H9 (cell line): Measurements from ENCODE around the gene PEX26. TPM values are rescaled to one million over a fixed set of nuclear protein-coding genes. Genes with fewer than 3 reads are reported as not detected.

Experiments
- DNase-seq: peaks from one replicate; pipeline ENCODE4 v3.0.0-alpha.2; 2017
- H2AFZ ChIP-seq: one replicate; pipeline ENCODE4 v1.6.1; 2013; ENCODE audit warnings: mild to moderate bottlenecking, low read length, control low read depth, moderate library complexity
- H2AK5ac ChIP-seq: 2 replicates; pipeline ENCODE4 v1.6.1; 2013; ENCODE audit warnings: low read length, control low read depth, mixed read lengths; ENCODE audit not compliant: insufficient read length
- H2BK120ac ChIP-seq: one replicate; pipeline ENCODE4 v1.6.1; 2013; ENCODE audit warnings: low read depth, mild to moderate bottlenecking, low read length, control low read depth, inconsistent platforms; ENCODE audit not compliant: poor library complexity, severe bottlenecking
- H2BK12ac ChIP-seq: 2 replicates; pipeline ENCODE4 v1.6.1; 2013; ENCODE audit warnings: low read length, control low read depth, mixed read lengths, low read depth; ENCODE audit not compliant: insufficient read length
- H2BK15ac ChIP-seq: 2 replicates; pipeline ENCODE4 v1.6.1; 2013; ENCODE audit warnings: low read depth, low read length, control low read depth
- H2BK20ac ChIP-seq: one replicate; pipeline ENCODE4 v1.6.1; 2013; ENCODE audit warnings: low read depth, mild to moderate bottlenecking, low read length, control low read depth, inconsistent platforms; ENCODE audit not compliant: poor library complexity, severe bottlenecking
- H2BK5ac ChIP-seq: 2 replicates; pipeline ENCODE4 v1.6.1; 2013; ENCODE audit warnings: low read length, control low read depth, mixed read lengths; ENCODE audit not compliant: insufficient read length
- H3K14ac ChIP-seq: 2 replicates; pipeline ENCODE4 v1.6.1; 2013; ENCODE audit warnings: low read length, control low read depth; ENCODE audit not compliant: insufficient read depth
- H3K18ac ChIP-seq: 2 replicates; pipeline ENCODE4 v1.6.1; 2013; ENCODE audit warnings: low read depth, mild to moderate bottlenecking, mixed read lengths, low read length, control low read depth; ENCODE audit not compliant: insufficient read length
- H3K23ac ChIP-seq: 2 replicates; pipeline ENCODE4 v1.6.1; 2013; ENCODE audit warnings: low read length, control low read depth, mixed read lengths, low read depth; ENCODE audit not compliant: insufficient read length
- H3K23me2 ChIP-seq: 2 replicates; pipeline ENCODE4 v1.6.1; 2013; ENCODE audit warnings: low read depth, mild to moderate bottlenecking, mixed read lengths, low read length, control low read depth; ENCODE audit not compliant: insufficient read length, poor library complexity, severe bottlenecking
- H3K27ac ChIP-seq: 2 replicates; pipeline ENCODE4 v1.5.1; 2013; ENCODE audit warnings: low read length, control low read depth, mixed read lengths, low read depth; ENCODE audit not compliant: insufficient read length
- H3K27me3 ChIP-seq: 2 replicates; pipeline ENCODE4 v1.6.1; 2013; ENCODE audit warnings: low read length, control low read depth, inconsistent platforms; ENCODE audit not compliant: insufficient read depth
- H3K4ac ChIP-seq: 2 replicates; pipeline ENCODE4 v1.6.1; 2013; ENCODE audit warnings: low read depth, mild to moderate bottlenecking, control low read depth, inconsistent platforms, low read length, moderate library complexity
- H3K4me1 ChIP-seq: 2 replicates; pipeline ENCODE4 v1.6.1; 2013; ENCODE audit warnings: low read length, control low read depth, inconsistent platforms; ENCODE audit not compliant: insufficient read depth
- H3K4me2 ChIP-seq: 2 replicates; pipeline ENCODE4 v1.6.1; 2013; ENCODE audit warnings: low read length, control low read depth, mixed read lengths; ENCODE audit not compliant: insufficient read length, insufficient read depth
- H3K56ac ChIP-seq: 2 replicates; pipeline ENCODE4 v1.6.1; 2013; ENCODE audit warnings: low read depth, mild to moderate bottlenecking, mixed read lengths, low read length, control low read depth; ENCODE audit not compliant: insufficient read length
- H3K79me1 ChIP-seq: 2 replicates; pipeline ENCODE4 v1.6.1; 2013; ENCODE audit warnings: low read depth, mild to moderate bottlenecking, moderate library complexity, low read length, control low read depth, inconsistent platforms; ENCODE audit not compliant: insufficient read depth, poor library complexity, severe bottlenecking
- H3K79me2 ChIP-seq: 2 replicates; pipeline ENCODE4 v1.6.1; 2013; ENCODE audit warnings: low read length, control low read depth, inconsistent platforms; ENCODE audit not compliant: insufficient read depth
- H3K9ac ChIP-seq: 2 replicates; pipeline ENCODE4 v1.6.1; 2013; ENCODE audit warnings: low read length, control low read depth, mixed read lengths; ENCODE audit not compliant: insufficient read length; ENCODE audit errors: extremely low read depth
- H3K9me3 ChIP-seq: one replicate; pipeline ENCODE4 v1.6.1; 2013; ENCODE audit warnings: low read depth, low read length, inconsistent platforms; ENCODE audit not compliant: control insufficient read depth
- H3T11ph ChIP-seq: one replicate; pipeline ENCODE4 v1.6.1; 2013; ENCODE audit warnings: mild to moderate bottlenecking, low read length, control low read depth, inconsistent platforms
- H4K20me1 ChIP-seq: one replicate; pipeline ENCODE4 v1.6.1; 2013; ENCODE audit not compliant: control insufficient read depth, insufficient read length, insufficient read depth
- H4K5ac ChIP-seq: 2 replicates; pipeline ENCODE4 v1.6.1; 2013; ENCODE audit warnings: low read depth, mild to moderate bottlenecking, mixed read lengths, low read length, control low read depth; ENCODE audit not compliant: insufficient read length
- H4K8ac ChIP-seq: replicated peaks from 2 replicates; pipeline ENCODE4 v1.6.1; 2013; ENCODE audit warnings: low read length, control low read depth, mixed read lengths, low read depth; ENCODE audit not compliant: insufficient read length
- H4K91ac ChIP-seq: 2 replicates; pipeline ENCODE4 v1.6.1; 2013; ENCODE audit warnings: low read depth, mild to moderate bottlenecking, moderate library complexity, mixed read lengths, low read length, control low read depth; ENCODE audit not compliant: insufficient read length
- H3K27ac Mint-ChIP-seq, 3 experiments: 2 replicates in 2 of 3; 3 replicates in 1 of 3; pipeline ENCODE4 v1.8.0; 2020 to 2021; ENCODE audit warnings: mixed read lengths in 3 of 3, mild to moderate bottlenecking in 1 of 3, moderate library complexity in 1 of 3
- H3K27me3 Mint-ChIP-seq: 2 replicates; pipeline ENCODE4 v1.8.0; 2021; ENCODE audit warnings: low read depth, mild to moderate bottlenecking, moderate library complexity, mixed read lengths
- H3K36me3 Mint-ChIP-seq, 3 experiments: 2 replicates in 2 of 3; 3 replicates in 1 of 3; pipeline ENCODE4 v1.8.0; 2020 to 2021; ENCODE audit warnings: low read depth in 3 of 3, mixed read lengths in 3 of 3; ENCODE audit not compliant: insufficient read depth in 1 of 3
- H3K4me1 Mint-ChIP-seq, 2 experiments: 2 replicates each; pipeline ENCODE4 v1.8.0; 2020; ENCODE audit warnings: mixed read lengths in 2 of 2
- H3K4me3 Mint-ChIP-seq, 2 experiments: 2 replicates in 1 of 2; 3 replicates in 1 of 2; pipeline ENCODE4 v1.8.0; 2020 to 2021; ENCODE audit warnings: mild to moderate bottlenecking in 2 of 2, mixed read lengths in 2 of 2, moderate library complexity in 1 of 2
- H3K9me3 Mint-ChIP-seq, 2 experiments: 2 replicates in 1 of 2; 3 replicates in 1 of 2; pipeline ENCODE4 v1.8.0; 2020; ENCODE audit warnings: mild to moderate bottlenecking in 2 of 2, mixed read lengths in 2 of 2, moderate library complexity in 1 of 2
- WGBS: extraction: QIAGEN DNeasy Blood & Tissue Kit; methylation state at CpG from one replicate; pipeline ENCODE4 v1.1.7; 2013; ENCODE audit warnings: missing lambda C conversion rate, low lambda C conversion rate, mixed read lengths; ENCODE audit not compliant: insufficient read length; ENCODE audit errors: extremely low coverage; 5-methylcytosine and 5-hydroxymethylcytosine counted together
- total RNA-seq: library from RNA; stranded (reverse); gene quantifications from 2 replicates; pipeline ENCODE4 v1.2.1, GENCODE V29; 2021
- TF ChIP-seq, protein P1 (sequence below): fragments of 200-600 bp; sonication (generic); conservative IDR thresholded peaks from 3 replicates; pipeline ENCODE4 v1.8.0; 2021; ENCODE audit warnings: antibody characterized with exemption, mild to moderate bottlenecking

PEX26 gene
- total RNA-seq, 1 experiment from 2014 or later = 35.4 TPM

DNA sequence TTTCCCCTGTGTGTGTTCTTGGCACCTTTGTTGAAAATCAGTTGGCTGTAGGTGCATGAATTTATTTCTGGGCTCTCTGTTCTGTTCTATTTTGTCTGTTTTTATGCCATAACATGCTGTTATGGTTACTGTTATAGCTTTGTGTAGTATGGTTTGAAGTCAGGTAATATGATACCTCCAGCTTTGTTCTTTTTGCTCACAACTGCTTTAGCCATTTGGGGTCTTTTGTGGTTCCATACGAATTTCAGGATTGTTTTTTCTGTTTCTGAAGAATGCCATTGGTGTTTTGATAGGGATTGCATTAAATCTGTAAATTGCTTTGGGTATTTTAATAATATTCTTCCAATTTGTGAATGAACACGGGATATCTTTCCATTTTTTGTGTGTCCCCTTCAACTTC lies 4.7 kb downstream of the PEX26 start:
- Histone ChIP-seq H3K4me2 (no peak overlapping the region), H3K27me3 (no peaks in the 10 kb centered on the region), H4K91ac (no peak overlapping the region), H3K56ac (no peak overlapping the region), H3K9me3 (no peaks in the 10 kb centered on the region), H3T11ph (no peak overlapping the region), H2BK5ac (no peak overlapping the region), H3K79me2 (no peaks in the 10 kb centered on the region), H3K9ac (no peak overlapping the region), H2BK15ac (no peak overlapping the region), H3K14ac (no peak overlapping the region), H2BK120ac (no peak overlapping the region), H4K8ac (no peak overlapping the region), H2BK12ac (no peak overlapping the region), H2BK20ac (no peak overlapping the region), H3K4ac (no peak overlapping the region), H4K5ac (no peak overlapping the region), H4K20me1 (no peaks in the 10 kb centered on the region), H2AK5ac (no peak overlapping the region), H3K23ac (no peak overlapping the region), H3K4me1 (no peaks in the 10 kb centered on the region), H2AFZ (no peak overlapping the region), H3K23me2 (peaks cover 1% of the 10 kb centered on the region), H3K79me1 (no peaks in the 10 kb centered on the region), H3K18ac (no peak overlapping the region), H3K27ac (no peak overlapping the region)
- Mint-ChIP-seq H3K27ac (no peak overlapping the region), H3K9me3 (no peaks in the 10 kb centered on the region), H3K27me3 (no peaks in the 10 kb centered on the region), H3K36me3 (peaks cover 43 to 74% (median 61%) of the 10 kb centered on the region in 3 experiments), H3K4me3 (no peak overlapping the region), H3K4me1 (peaks cover 8% of the 10 kb centered on the region in 2 experiments)
- no CpG with 5 or more reads among the region's 2 CpGs for WGBS
- DNase-seq = no peak
- TF ChIP-seq, protein P1, sequence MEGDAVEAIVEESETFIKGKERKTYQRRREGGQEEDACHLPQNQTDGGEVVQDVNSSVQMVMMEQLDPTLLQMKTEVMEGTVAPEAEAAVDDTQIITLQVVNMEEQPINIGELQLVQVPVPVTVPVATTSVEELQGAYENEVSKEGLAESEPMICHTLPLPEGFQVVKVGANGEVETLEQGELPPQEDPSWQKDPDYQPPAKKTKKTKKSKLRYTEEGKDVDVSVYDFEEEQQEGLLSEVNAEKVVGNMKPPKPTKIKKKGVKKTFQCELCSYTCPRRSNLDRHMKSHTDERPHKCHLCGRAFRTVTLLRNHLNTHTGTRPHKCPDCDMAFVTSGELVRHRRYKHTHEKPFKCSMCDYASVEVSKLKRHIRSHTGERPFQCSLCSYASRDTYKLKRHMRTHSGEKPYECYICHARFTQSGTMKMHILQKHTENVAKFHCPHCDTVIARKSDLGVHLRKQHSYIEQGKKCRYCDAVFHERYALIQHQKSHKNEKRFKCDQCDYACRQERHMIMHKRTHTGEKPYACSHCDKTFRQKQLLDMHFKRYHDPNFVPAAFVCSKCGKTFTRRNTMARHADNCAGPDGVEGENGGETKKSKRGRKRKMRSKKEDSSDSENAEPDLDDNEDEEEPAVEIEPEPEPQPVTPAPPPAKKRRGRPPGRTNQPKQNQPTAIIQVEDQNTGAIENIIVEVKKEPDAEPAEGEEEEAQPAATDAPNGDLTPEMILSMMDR = no peak
